H9 (cell line): ENCODE data around the gene CRACDL. TPM values are rescaled to one million over a fixed set of nuclear protein-coding genes. Genes with fewer than 3 reads are reported as not detected.

Experiments
- DNase-seq: peaks from one replicate; pipeline ENCODE4 v3.0.0-alpha.2; 2017
- H2AFZ ChIP-seq: one replicate; pipeline ENCODE4 v1.6.1; 2013; ENCODE audit warnings: mild to moderate bottlenecking, low read length, control low read depth, moderate library complexity
- H2AK5ac ChIP-seq: 2 replicates; pipeline ENCODE4 v1.6.1; 2013; ENCODE audit warnings: low read length, control low read depth, mixed read lengths; ENCODE audit not compliant: insufficient read length
- H2BK120ac ChIP-seq: one replicate; pipeline ENCODE4 v1.6.1; 2013; ENCODE audit warnings: low read depth, mild to moderate bottlenecking, low read length, control low read depth, inconsistent platforms; ENCODE audit not compliant: poor library complexity, severe bottlenecking
- H2BK12ac ChIP-seq: 2 replicates; pipeline ENCODE4 v1.6.1; 2013; ENCODE audit warnings: low read length, control low read depth, mixed read lengths, low read depth; ENCODE audit not compliant: insufficient read length
- H2BK15ac ChIP-seq: 2 replicates; pipeline ENCODE4 v1.6.1; 2013; ENCODE audit warnings: low read depth, low read length, control low read depth
- H2BK20ac ChIP-seq: one replicate; pipeline ENCODE4 v1.6.1; 2013; ENCODE audit warnings: low read depth, mild to moderate bottlenecking, low read length, control low read depth, inconsistent platforms; ENCODE audit not compliant: poor library complexity, severe bottlenecking
- H2BK5ac ChIP-seq: 2 replicates; pipeline ENCODE4 v1.6.1; 2013; ENCODE audit warnings: low read length, control low read depth, mixed read lengths; ENCODE audit not compliant: insufficient read length
- H3K14ac ChIP-seq: 2 replicates; pipeline ENCODE4 v1.6.1; 2013; ENCODE audit warnings: low read length, control low read depth; ENCODE audit not compliant: insufficient read depth
- H3K18ac ChIP-seq: 2 replicates; pipeline ENCODE4 v1.6.1; 2013; ENCODE audit warnings: low read depth, mild to moderate bottlenecking, mixed read lengths, low read length, control low read depth; ENCODE audit not compliant: insufficient read length
- H3K23ac ChIP-seq: 2 replicates; pipeline ENCODE4 v1.6.1; 2013; ENCODE audit warnings: low read length, control low read depth, mixed read lengths, low read depth; ENCODE audit not compliant: insufficient read length
- H3K23me2 ChIP-seq: 2 replicates; pipeline ENCODE4 v1.6.1; 2013; ENCODE audit warnings: low read depth, mild to moderate bottlenecking, mixed read lengths, low read length, control low read depth; ENCODE audit not compliant: insufficient read length, poor library complexity, severe bottlenecking
- H3K27ac ChIP-seq: 2 replicates; pipeline ENCODE4 v1.5.1; 2013; ENCODE audit warnings: low read length, control low read depth, mixed read lengths, low read depth; ENCODE audit not compliant: insufficient read length
- H3K27me3 ChIP-seq: 2 replicates; pipeline ENCODE4 v1.6.1; 2013; ENCODE audit warnings: low read length, control low read depth, inconsistent platforms; ENCODE audit not compliant: insufficient read depth
- H3K4ac ChIP-seq: 2 replicates; pipeline ENCODE4 v1.6.1; 2013; ENCODE audit warnings: low read depth, mild to moderate bottlenecking, control low read depth, inconsistent platforms, low read length, moderate library complexity
- H3K4me1 ChIP-seq: 2 replicates; pipeline ENCODE4 v1.6.1; 2013; ENCODE audit warnings: low read length, control low read depth, inconsistent platforms; ENCODE audit not compliant: insufficient read depth
- H3K4me2 ChIP-seq: 2 replicates; pipeline ENCODE4 v1.6.1; 2013; ENCODE audit warnings: low read length, control low read depth, mixed read lengths; ENCODE audit not compliant: insufficient read length, insufficient read depth
- H3K56ac ChIP-seq: 2 replicates; pipeline ENCODE4 v1.6.1; 2013; ENCODE audit warnings: low read depth, mild to moderate bottlenecking, mixed read lengths, low read length, control low read depth; ENCODE audit not compliant: insufficient read length
- H3K79me1 ChIP-seq: 2 replicates; pipeline ENCODE4 v1.6.1; 2013; ENCODE audit warnings: low read depth, mild to moderate bottlenecking, moderate library complexity, low read length, control low read depth, inconsistent platforms; ENCODE audit not compliant: insufficient read depth, poor library complexity, severe bottlenecking
- H3K79me2 ChIP-seq: 2 replicates; pipeline ENCODE4 v1.6.1; 2013; ENCODE audit warnings: low read length, control low read depth, inconsistent platforms; ENCODE audit not compliant: insufficient read depth
- H3K9ac ChIP-seq: 2 replicates; pipeline ENCODE4 v1.6.1; 2013; ENCODE audit warnings: low read length, control low read depth, mixed read lengths; ENCODE audit not compliant: insufficient read length; ENCODE audit errors: extremely low read depth
- H3K9me3 ChIP-seq: one replicate; pipeline ENCODE4 v1.6.1; 2013; ENCODE audit warnings: low read depth, low read length, inconsistent platforms; ENCODE audit not compliant: control insufficient read depth
- H3T11ph ChIP-seq: one replicate; pipeline ENCODE4 v1.6.1; 2013; ENCODE audit warnings: mild to moderate bottlenecking, low read length, control low read depth, inconsistent platforms
- H4K20me1 ChIP-seq: one replicate; pipeline ENCODE4 v1.6.1; 2013; ENCODE audit not compliant: control insufficient read depth, insufficient read length, insufficient read depth
- H4K5ac ChIP-seq: 2 replicates; pipeline ENCODE4 v1.6.1; 2013; ENCODE audit warnings: low read depth, mild to moderate bottlenecking, mixed read lengths, low read length, control low read depth; ENCODE audit not compliant: insufficient read length
- H4K8ac ChIP-seq: replicated peaks from 2 replicates; pipeline ENCODE4 v1.6.1; 2013; ENCODE audit warnings: low read length, control low read depth, mixed read lengths, low read depth; ENCODE audit not compliant: insufficient read length
- H4K91ac ChIP-seq: 2 replicates; pipeline ENCODE4 v1.6.1; 2013; ENCODE audit warnings: low read depth, mild to moderate bottlenecking, moderate library complexity, mixed read lengths, low read length, control low read depth; ENCODE audit not compliant: insufficient read length
- H3K27ac Mint-ChIP-seq, 3 experiments: 2 replicates in 2 of 3; 3 replicates in 1 of 3; pipeline ENCODE4 v1.8.0; 2020 to 2021; ENCODE audit warnings: mixed read lengths in 3 of 3, mild to moderate bottlenecking in 1 of 3, moderate library complexity in 1 of 3
- H3K27me3 Mint-ChIP-seq: 2 replicates; pipeline ENCODE4 v1.8.0; 2021; ENCODE audit warnings: low read depth, mild to moderate bottlenecking, moderate library complexity, mixed read lengths
- H3K36me3 Mint-ChIP-seq, 3 experiments: 2 replicates in 2 of 3; 3 replicates in 1 of 3; pipeline ENCODE4 v1.8.0; 2020 to 2021; ENCODE audit warnings: low read depth in 3 of 3, mixed read lengths in 3 of 3; ENCODE audit not compliant: insufficient read depth in 1 of 3
- H3K4me1 Mint-ChIP-seq, 2 experiments: 2 replicates each; pipeline ENCODE4 v1.8.0; 2020; ENCODE audit warnings: mixed read lengths in 2 of 2
- H3K4me3 Mint-ChIP-seq, 2 experiments: 2 replicates in 1 of 2; 3 replicates in 1 of 2; pipeline ENCODE4 v1.8.0; 2020 to 2021; ENCODE audit warnings: mild to moderate bottlenecking in 2 of 2, mixed read lengths in 2 of 2, moderate library complexity in 1 of 2
- H3K9me3 Mint-ChIP-seq, 2 experiments: 2 replicates in 1 of 2; 3 replicates in 1 of 2; pipeline ENCODE4 v1.8.0; 2020; ENCODE audit warnings: mild to moderate bottlenecking in 2 of 2, mixed read lengths in 2 of 2, moderate library complexity in 1 of 2
- CTCF ChIP-seq: fragments of 200-600 bp; sonication (generic); conservative IDR thresholded peaks from 3 replicates; pipeline ENCODE4 v1.8.0; 2021; ENCODE audit warnings: antibody characterized with exemption, mild to moderate bottlenecking
- WGBS: extraction: QIAGEN DNeasy Blood & Tissue Kit; methylation state at CpG from one replicate; pipeline ENCODE4 v1.1.7; 2013; ENCODE audit warnings: missing lambda C conversion rate, low lambda C conversion rate, mixed read lengths; ENCODE audit not compliant: insufficient read length; ENCODE audit errors: extremely low coverage; 5-methylcytosine and 5-hydroxymethylcytosine counted together
- total RNA-seq: library from RNA; stranded (reverse); gene quantifications from 2 replicates; pipeline ENCODE4 v1.2.1, GENCODE V29; 2021

The CRACDL gene
- total RNA-seq, 1 experiment from 2014 or later, result 0.48 TPM

GRCh38 chr2:98924038-98924830 lies 11.8 kb downstream of the CRACDL start:
- DNase-seq, result no peak
- no peak overlapping the region; a peak in 1 of 7 replicates for H3K27ac Mint-ChIP-seq
- Histone ChIP-seq H4K20me1 (no peaks in the 10 kb centered on the region), H2BK120ac (no peak overlapping the region), H3K79me1 (no peaks in the 10 kb centered on the region), H2BK12ac (no peak overlapping the region), H4K91ac (no peak overlapping the region), H3K27me3 (no peaks in the 10 kb centered on the region), H3K9me3 (no peaks in the 10 kb centered on the region), H3K79me2 (no peaks in the 10 kb centered on the region), H2BK15ac (no peak overlapping the region), H2BK5ac (no peak overlapping the region), H3K56ac (no peak overlapping the region), H3T11ph (no peak overlapping the region), H2AK5ac (no peak overlapping the region), H3K14ac (no peak overlapping the region), H2BK20ac (no peak overlapping the region), H3K4me2 (no peak overlapping the region), H3K27ac (no peak overlapping the region), H3K23ac (no peak overlapping the region), H3K4me1 (no peaks in the 10 kb centered on the region), H2AFZ (no peak overlapping the region), H4K5ac (no peak overlapping the region), H3K4ac (no peak overlapping the region), H3K23me2 (peaks cover 2% of the 10 kb centered on the region), H3K9ac (no peak overlapping the region), H4K8ac (no peak overlapping the region), H3K18ac (no peak overlapping the region)
- no peak overlapping the region for H3K4me3 Mint-ChIP-seq
- no CpG with 5 or more reads among the region's 4 CpGs for WGBS
- peaks cover 5% of the 10 kb centered on the region for H3K27me3 Mint-ChIP-seq
- TF ChIP-seq CTCF, result no peak
- no peaks in the 10 kb centered on the region for H3K36me3 Mint-ChIP-seq
- peaks cover 7 to 12% of the 10 kb centered on the region in 2 experiments for H3K4me1 Mint-ChIP-seq
- peaks cover 2 to 4% of the 10 kb centered on the region in 2 experiments; a peak in 2 of 5 replicates for H3K9me3 Mint-ChIP-seq
